Panc1 (cell line): Measurements from ENCODE around the gene TRIM14. TPM values are rescaled to one million over a fixed set of nuclear protein-coding genes. Genes with fewer than 3 reads are reported as not detected.
"Not testable (repeated sequence)": the region's sequence is repeated elsewhere in the genome, so short reads cannot be mapped to it uniquely, and the experiment has no call there.

Experiments
- ATAC-seq: fragments of 200-7000 bp; cut with Tn5 transposase; 2 replicates; pipeline ENCODE4 v1.9.1; 2020; ENCODE audit warnings: mild to moderate bottlenecking, moderate library complexity
- BruUV-seq: library from RNA; stranded (reverse); fragments of 400-500 nt; replicated peaks from 2 replicates; lab custom pipeline; 2021; lab: Mats Ljungman, UMichigan
- CTCF ChIA-PET: fragments of 300-600 bp; sonication (Branson Sonifier 250); formaldehyde crosslinking; loops from one replicate; lab custom pipeline; 2022; ENCODE audit warnings: antibody characterized with exemption; lab: Charles Lee
- POLR2A ChIA-PET: fragments of 300-600 bp; sonication (Branson Sonifier 250); formaldehyde crosslinking; loops from one replicate; lab custom pipeline; 2022; ENCODE audit warnings: antibody characterized with exemption; lab: Charles Lee
- DNase-seq: peaks from one replicate; pipeline ENCODE4 v3.0.0-alpha.2; 2010; ENCODE audit warnings: low read depth, low spot score
- H3K27ac ChIP-seq: 2 replicates; pipeline ENCODE4 v1.5.1; 2011; ENCODE audit warnings: mild to moderate bottlenecking, low read length, inconsistent platforms
- H3K27me3 ChIP-seq: fragments of 200-500 bp; sonication (Bioruptor generic); 2 replicates; pipeline ENCODE4 v1.6.0; 2014; ENCODE audit warnings: low read length, inconsistent platforms; ENCODE audit not compliant: control insufficient read depth, insufficient read depth
- H3K36me3 ChIP-seq: fragments of 200-500 bp; sonication (Bioruptor generic); 2 replicates; pipeline ENCODE4 v1.5.1; 2014; ENCODE audit warnings: inconsistent platforms, mild to moderate bottlenecking, low read length, moderate library complexity; ENCODE audit not compliant: control insufficient read depth, insufficient read depth
- H3K4me1 ChIP-seq: 2 replicates; pipeline ENCODE4 v1.5.1; 2011; ENCODE audit warnings: inconsistent platforms, mild to moderate bottlenecking, low read length, moderate library complexity; ENCODE audit not compliant: control insufficient read depth, insufficient read depth
- H3K4me3 ChIP-seq, 2 experiments: 2 replicates each; pipeline ENCODE4 v1.5.1; 2011 to 2012; ENCODE audit warnings: low read depth in 2 of 2, low read length in 2 of 2, mild to moderate bottlenecking in 2 of 2, inconsistent platforms in 1 of 2, moderate library complexity in 1 of 2
- H3K9me3 ChIP-seq: fragments of 200-500 bp; sonication (Bioruptor generic); 2 replicates; pipeline ENCODE4 v1.5.1; 2014; ENCODE audit warnings: low read depth, mild to moderate bottlenecking, inconsistent platforms, low read length, moderate library complexity; ENCODE audit not compliant: control insufficient read depth, insufficient read depth
- CTCF ChIP-seq: fragments of 450-650 bp; IDR thresholded peaks from 2 replicates; pipeline ENCODE4 v1.5.1; 2017; ENCODE audit warnings: mild to moderate bottlenecking
- POLR2AphosphoS5 ChIP-seq: IDR thresholded peaks from 2 replicates; pipeline ENCODE4 v1.6.1; 2012; ENCODE audit warnings: mild to moderate bottlenecking, low read depth, low read length, moderate library complexity
- REST ChIP-seq, 2 experiments: IDR thresholded peaks; 2 replicates each; pipeline ENCODE4 v1.6.1; 2011 to 2012; ENCODE audit warnings: low read depth in 2 of 2, control low read depth in 1 of 2, low read length in 1 of 2, mild to moderate bottlenecking in 1 of 2, moderate library complexity in 1 of 2; ENCODE audit not compliant: insufficient read depth in 1 of 2
- SIN3A ChIP-seq: IDR thresholded peaks from 2 replicates; pipeline ENCODE4 v1.6.1; 2012; ENCODE audit warnings: low read depth, mild to moderate bottlenecking, low read length, moderate library complexity, borderline replicate concordance; ENCODE audit not compliant: insufficient read depth
- TCF7L2 ChIP-seq: IDR thresholded peaks from 2 replicates; pipeline ENCODE4 v1.6.1; 2011; ENCODE audit warnings: mild to moderate bottlenecking, low read depth, low read length, inconsistent platforms
- in situ Hi-C: cut with HindIII; loops from 2 replicates; pipeline ENCODE4 v1.10.0; 2016; ENCODE audit warnings: low sequenced_read_pairs, low pct_unique_long_range_greater_than_20kb
- intact Hi-C: fragments of 100-400 bp; cut with micrococcal nuclease; formaldehyde crosslinking; loops from one replicate; pipeline ENCODE4 v1.10.0; 2022; ENCODE audit not compliant: unreplicated experiment
- total RNA-seq: library from RNA; stranded (reverse); gene quantifications from one replicate; pipeline ENCODE4 v1.2.1, GENCODE V29; 2021; ENCODE audit not compliant: unreplicated experiment

Gene TRIM14
- total RNA-seq, 1 experiment from 2014 or later: 9.7 TPM

DNA sequence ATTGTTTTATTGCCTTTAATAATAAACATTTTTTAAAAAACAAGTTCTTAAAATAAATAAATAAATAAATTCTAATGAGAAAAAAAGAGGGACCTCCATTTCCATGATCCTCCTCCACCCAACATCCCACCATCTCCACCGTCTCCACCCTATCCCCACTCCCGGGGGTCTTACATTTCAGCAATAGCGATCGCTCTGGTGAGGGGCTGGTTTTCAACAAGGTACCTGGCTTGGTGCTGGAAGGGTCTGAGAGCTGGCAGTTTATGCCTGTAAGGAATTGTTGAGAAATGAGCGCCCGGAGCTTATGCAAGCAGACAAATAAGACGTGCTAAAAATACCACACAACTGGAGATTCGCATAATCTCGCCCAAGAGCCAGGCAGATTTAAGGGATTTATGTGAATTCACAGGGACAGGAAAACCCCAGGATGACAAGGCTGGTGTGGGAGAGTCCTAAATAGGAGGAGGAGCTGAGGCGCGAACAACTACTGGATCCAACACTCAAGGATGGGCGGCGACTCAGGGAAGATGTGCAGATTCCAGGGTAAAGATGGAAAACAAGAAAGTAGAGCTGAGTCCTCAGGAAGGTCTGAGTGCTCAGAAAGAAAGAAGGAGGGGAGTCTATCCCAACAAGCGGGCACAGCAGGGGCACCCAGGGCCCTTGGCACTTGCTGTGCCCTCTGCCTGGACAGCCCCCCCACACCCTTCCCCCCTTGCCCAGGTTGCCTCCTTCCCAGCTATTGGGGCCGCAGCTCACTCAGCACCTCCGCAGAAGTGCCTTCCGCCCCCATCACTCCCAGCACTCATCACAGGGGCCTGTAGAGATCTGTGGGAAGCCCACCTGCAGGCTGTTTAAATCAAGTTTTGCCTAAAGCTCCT is 27.0 kb downstream of the TRIM14 start:
- intact Hi-C loops (no loop called here), in situ Hi-C loops (no loop called here)
- no peak overlapping the region for H3K4me3 ChIP-seq
- BruUV-seq: no TSS peak
- H3K36me3 ChIP-seq: no peaks in the 10 kb centered on the region
- H3K27me3 ChIP-seq: no peaks in the 10 kb centered on the region
- no peaks in the 10 kb centered on the region for H3K9me3 ChIP-seq
- DNase-seq (no peak), ATAC-seq (no peak)
- H3K27ac ChIP-seq: no peak overlapping the region
- ChIA-PET POLR2A (no interaction called here), CTCF (interaction anchor here (0.5 kb wide), 1 partner anchor 36 kb away, joined by 16 read pairs; the partner anchor contains the start of gene NANS)
- TF ChIP-seq CTCF (no peak), REST (IDR thresholded peaks at IDR 0.05; ENCODE audit: insufficient read depth in 1 of 2, low read depth in 2 of 2, low read length in 1 of 2) (no peak), SIN3A (no peak), POLR2AphosphoS5 (no peak), TCF7L2 (no peak)
- H3K4me1 ChIP-seq: no peaks in the 10 kb centered on the region

DNA sequence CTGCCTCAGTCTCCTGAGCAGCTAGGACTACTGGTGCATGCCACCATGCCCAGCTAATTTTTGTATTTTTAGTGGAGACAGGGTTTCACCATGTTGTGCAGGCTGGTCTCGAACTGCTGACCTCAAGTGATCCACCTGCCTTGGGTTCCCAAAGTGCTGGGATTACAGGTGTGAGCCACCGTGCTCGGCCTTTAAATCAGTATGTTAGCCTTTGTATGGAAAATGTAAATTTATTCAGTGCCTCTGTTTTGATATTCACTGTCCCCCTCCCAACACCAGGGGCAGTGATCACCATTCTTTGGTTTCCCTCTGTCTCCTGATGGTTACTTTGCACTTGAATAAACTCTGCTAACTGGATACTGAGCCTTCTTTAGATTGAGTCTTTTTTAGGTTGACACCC is 28.3 kb downstream of the TRIM14 start:
- H3K4me1 ChIP-seq, in situ Hi-C loops, intact Hi-C loops, BruUV-seq, H3K9me3 ChIP-seq, ATAC-seq, H3K27me3 ChIP-seq, POLR2A ChIA-PET, DNase-seq, H3K36me3 ChIP-seq, CTCF ChIA-PET, H3K4me3 ChIP-seq, H3K27ac ChIP-seq: not testable (repeated sequence)
